GM18499 (cell line): Measurements from ENCODE around the gene REXO1.
"Not testable (repeated sequence)": the region's sequence is repeated elsewhere in the genome, so short reads cannot be mapped to it uniquely, and the experiment has no call there.

ENCODE experiments used
- ATAC-seq: cut with Tn5 transposase; IDR thresholded peaks from one replicate; pipeline ENCODE4 v1.9.1; 2021; ENCODE audit warnings: moderate number of reproducible peaks; ENCODE audit not compliant: insufficient read depth, unreplicated experiment

The REXO1 gene

GRCh38 chr19:1805401-1806183, 42.7 kb downstream of the REXO1 start:
- ATAC-seq = no peak

DNA sequence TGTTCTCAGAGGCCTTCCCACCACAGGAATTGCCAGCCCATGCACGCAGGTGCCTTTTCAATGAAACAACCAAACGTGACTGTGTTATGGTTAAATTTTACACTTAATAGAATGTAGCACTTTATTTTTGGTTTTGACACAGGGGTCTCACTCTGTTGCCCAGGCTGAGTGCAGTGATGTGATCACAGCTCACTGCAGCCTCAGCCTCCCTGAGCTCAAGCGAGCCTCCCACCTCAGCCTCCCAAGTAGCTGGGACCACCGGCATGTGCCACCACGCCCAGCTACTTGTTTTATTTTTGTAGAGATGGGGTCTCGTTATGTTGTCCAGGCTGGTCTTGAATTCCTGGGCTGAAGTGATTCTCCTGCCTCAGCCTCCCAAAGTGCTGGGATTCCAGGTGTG, 43.4 kb downstream of the REXO1 start:
- ATAC-seq = no peak

DNA sequence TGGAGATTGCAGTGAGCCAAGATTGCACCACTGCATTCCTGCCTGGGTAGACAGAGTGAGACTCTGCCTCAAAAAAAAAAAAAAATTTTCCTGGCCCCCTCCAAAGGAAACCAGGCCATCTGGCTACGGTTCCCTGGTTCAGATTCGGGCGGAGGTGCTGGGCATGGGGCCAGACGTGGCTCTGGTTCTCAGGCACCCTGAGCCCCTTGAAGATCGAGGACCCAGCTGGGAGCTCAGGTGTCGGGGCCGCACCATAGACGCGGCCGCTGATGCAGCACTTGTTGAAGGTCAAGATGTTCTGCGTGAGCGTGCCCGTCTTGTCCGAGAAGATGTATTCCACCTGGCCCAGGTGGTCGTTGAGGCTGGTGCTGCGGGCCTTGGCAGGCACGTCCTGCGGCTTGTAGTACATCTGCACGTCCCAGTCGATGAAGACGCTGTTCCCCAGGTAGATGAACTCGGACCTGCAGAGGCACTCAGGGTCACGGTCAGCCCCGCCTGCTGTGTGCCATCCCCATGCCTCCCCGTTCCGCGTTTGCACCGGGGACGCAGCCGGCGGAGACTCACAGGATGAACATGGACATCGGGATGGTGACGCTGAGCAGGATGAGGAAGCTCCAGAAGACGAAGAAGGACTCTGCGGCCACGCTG, 48.5 kb downstream of the REXO1 start:
- no peak for ATAC-seq

- ATAC-seq = not testable (repeated sequence)
Measured at GRCh38 chr19:1797313-1797712, 51.0 kb downstream of the REXO1 start.

GRCh38 chr19:1796395-1797142, 51.7 kb downstream of the REXO1 start:
- no peak for ATAC-seq

DNA sequence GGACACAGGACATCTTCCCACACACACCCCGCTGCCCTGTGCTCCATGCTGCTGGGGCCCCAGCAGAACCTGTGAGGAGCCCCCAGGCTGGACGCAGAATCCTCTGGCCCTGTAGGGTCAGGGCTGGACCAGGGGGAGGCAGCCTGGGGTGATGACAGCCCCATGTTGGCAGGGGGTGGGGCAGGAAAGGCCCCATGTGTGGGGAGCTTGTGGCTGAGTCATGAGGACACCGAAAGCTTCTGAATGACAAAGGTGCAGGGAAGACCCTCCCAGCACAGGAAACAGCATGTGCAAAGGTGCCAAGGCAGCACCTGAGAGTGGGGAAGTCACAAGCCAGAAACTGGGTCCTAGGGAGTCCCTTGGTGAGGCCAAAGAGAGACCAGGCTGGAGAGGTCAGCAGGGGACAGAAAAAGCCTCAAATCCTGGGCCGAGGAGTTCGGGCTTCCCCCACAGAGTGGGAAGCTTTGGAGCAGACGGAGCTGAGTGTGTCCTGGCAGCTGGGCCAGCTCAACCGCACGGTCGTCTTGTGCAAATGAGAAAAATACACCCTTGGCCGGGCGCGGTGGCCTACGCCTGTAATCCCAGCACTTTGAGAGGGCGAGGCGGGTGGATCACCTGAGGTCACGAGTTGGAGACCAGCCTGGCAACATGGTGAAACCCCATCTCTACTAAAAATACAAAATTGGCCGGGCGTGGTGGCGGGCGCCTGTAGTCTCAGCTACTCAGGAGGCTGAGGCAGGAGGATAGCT, 53.7 kb downstream of the REXO1 start:
- ATAC-seq = no peak

DNA sequence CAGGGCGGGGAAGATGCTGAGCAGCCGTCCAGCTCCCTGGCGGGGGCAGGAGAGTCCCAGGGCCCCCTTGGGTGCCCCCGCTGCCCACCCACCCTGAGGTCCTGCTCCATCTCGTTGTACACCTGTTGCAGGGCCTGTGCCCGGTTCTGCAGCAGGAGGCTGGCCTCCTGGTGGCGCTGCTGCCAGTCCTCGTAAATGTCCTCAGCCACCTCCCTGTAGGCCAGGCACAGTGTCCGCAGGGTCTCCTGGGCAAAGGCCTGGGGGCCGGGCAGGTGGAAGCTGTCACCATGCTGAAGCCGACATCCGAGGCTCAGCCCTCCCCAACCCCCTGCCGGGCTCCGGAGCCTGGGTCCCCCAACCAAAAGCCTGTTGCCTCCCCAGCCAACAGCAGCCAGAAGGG, 56.4 kb downstream of the REXO1 start:
- ATAC-seq = no peak

GRCh38 chr19:1790054-1790792, 58.1 kb downstream of the REXO1 start:
- no peak for ATAC-seq

DNA sequence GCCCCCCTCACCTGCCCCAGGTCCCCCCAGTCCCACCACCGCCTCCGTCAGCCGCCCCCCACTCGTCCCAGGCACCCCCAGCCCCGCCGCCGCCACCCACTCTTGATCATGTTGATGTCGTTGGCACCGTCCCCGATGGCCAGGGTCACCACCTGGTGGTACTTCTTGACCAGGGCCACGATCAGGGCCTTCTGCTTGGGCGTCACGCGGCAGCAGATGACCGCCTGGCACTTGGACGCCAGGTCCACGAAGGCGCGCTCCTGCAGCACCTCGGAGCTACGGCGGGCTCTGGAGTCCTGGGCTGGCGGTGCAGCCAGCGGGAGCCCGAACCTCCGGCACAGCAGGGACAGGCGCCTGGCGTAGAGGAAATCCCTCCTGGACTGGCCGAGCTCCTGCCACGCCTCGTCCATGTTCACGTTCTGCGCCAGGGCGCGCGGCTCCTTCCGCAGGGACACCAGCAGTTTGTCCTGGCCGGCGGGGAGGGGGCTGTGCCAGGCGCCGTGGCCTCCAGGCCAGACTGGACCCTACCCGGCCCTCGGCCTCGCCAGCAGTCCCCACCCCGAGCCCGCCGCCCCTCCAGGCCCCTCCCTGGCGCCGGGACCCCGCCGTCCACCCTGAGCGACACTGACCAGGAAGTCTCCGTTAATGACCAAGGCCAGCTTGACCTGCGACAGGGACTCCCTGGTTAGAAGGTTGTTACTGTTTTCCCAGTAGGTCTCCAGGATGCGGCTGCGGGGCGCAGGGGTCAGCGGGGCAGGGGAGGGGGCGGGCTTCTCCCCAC, 58.8 kb downstream of the REXO1 start:
- no peak for ATAC-seq

DNA sequence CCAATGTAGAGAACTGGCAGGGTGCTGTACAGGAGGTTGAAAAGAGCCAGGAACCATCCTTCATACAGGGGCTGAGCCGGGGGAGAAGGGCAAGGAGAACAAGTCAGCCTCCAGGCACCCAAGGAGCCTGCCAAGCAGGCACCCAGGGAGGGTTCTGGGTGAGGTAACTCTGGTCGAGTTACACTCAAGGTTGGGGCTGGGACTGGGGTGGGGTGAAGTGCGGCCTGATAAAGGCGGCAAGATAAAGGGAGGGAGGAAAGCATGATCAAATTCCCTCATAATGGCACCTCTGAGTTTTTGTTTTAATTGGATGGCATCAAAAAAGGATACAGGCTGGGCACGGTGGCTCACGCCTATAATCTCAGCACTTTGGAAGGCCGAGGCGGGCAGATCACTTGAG, 61.2 kb downstream of the REXO1 start:
- ATAC-seq = no peak

- no peak for ATAC-seq
Measured at GRCh38 chr19:1786668-1787067, 61.6 kb downstream of the REXO1 start.

GRCh38 chr19:1785310-1785709, 63.0 kb downstream of the REXO1 start:
- ATAC-seq = no peak

- no peak for ATAC-seq
Measured at GRCh38 chr19:1783874-1784273, 64.4 kb downstream of the REXO1 start.

DNA sequence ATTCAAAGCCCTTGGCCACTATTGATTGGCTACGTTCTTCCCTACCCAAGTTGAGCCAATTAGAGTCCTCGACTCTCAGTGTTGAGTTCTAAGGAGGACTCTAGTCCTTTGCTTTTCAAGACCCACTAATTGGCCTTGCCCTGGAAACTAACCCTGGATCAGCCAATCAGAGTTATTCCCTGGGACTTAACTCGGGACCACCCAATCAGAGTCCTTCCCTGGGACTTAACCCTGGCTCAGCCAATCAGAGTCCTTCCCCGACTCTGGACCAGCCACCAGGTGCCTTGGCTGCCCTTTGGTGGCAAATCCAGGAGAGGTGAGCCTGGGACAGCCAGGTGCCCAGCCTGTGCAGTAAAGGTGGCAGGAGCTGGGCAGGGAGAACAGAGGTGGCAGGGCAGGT, 64.9 kb downstream of the REXO1 start:
- ATAC-seq = no peak

DNA sequence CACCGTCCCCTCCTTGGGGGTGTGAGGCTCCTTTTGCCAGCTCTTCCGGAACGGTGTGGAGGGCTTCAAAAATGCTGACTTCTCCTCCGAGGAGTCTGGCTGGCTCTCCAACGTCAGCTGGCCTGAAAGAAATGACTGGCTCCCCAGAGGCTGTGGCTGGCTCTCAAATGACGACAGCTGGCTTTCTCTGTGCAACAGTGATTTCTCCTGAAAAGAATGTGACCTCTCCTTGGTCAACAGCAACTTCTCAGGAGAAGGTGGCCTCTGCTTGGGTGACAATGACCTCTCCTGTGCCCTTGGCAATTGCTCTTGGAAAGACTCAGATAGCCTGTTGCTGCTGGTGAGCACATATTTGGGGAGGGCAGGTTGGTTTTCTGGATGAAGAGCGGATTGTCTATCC, 65.8 kb downstream of the REXO1 start:
- no peak for ATAC-seq

GRCh38 chr19:1780272-1780958, 67.9 kb downstream of the REXO1 start:
- ATAC-seq = no peak

DNA sequence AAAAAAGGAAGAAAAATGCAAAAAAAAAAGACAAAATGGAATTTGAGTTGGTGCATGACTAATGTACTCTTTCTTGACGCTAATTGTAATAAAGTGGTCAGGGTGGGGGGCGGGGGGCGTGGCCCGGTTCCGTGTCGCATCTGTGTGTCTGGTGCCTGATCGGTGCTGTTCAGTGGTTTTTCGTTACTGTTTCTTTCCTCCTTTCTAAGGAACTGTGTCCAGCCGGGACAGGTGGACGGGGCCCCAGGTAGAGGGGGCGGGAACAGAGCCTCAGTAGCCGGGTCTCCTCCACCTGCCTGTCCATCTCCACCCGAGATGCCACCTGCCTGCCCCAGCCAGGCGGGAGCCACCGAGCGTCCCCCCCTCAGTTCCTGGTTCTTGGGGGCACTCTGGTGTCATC, 68.7 kb downstream of the REXO1 start:
- no peak for ATAC-seq

DNA sequence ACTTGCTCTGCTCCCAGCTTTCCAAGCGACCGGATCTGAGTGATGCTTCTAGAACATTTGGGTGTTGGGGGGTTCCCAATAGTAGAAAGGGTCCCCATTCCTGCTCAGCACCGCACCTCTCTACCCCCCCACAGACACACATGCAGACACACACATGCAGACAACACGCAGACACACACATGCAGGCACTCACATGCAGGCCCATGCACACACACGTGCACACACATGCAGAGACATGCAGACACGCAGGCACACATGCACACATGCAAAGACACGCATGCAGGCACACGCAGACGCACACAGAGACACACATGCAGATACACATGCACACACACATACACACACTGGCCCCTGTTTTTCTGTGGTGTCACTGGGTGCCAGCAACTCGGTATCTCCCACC, 71.1 kb downstream of the REXO1 start:
- ATAC-seq = no peak
